Choroid plexus epithelial cell (primary cell): ENCODE measurements around the gene ECSCR.
"Not testable (repeated sequence)": the region's sequence is repeated elsewhere in the genome, so short reads cannot be mapped to it uniquely, and the experiment has no call there.

Experiments used
- DNase-seq: peaks from one replicate; pipeline ENCODE4 v3.0.0-alpha.2; 2010; ENCODE audit warnings: low read depth
- H3K4me3 ChIP-seq: 2 replicates; pipeline ENCODE4 v1.5.1; 2011; ENCODE audit warnings: low read depth, mild to moderate bottlenecking, control low read depth, low read length, moderate library complexity
- CTCF ChIP-seq: conservative IDR thresholded peaks from 2 replicates; pipeline ENCODE4 v1.5.1; 2011; ENCODE audit warnings: low read depth, mild to moderate bottlenecking, control low read depth, inconsistent platforms, low read length, moderate library complexity

The ECSCR gene

GRCh38 chr5:139462586-139463276 lies at the start of gene ECSCR:
Gene ECSCR (minus strand): TSS chr5:139462743. CDS start chr5:139462670, 73 bp downstream.
- no peak within 1 kb of the TSS for H3K4me3 ChIP-seq
- no peak for TF ChIP-seq CTCF
- peak; percentile 57 for DNase-seq

GRCh38 chr5:139504722-139505121 lies 42.2 kb upstream of the ECSCR start:
- DNase-seq, H3K4me3 ChIP-seq: not testable (repeated sequence)

GRCh38 chr5:139503879-139504278 lies 41.3 kb upstream of the ECSCR start:
- H3K4me3 ChIP-seq, DNase-seq: not testable (repeated sequence)

- DNase-seq, H3K4me3 ChIP-seq: not testable (repeated sequence)
Measured at GRCh38 chr5:139503036-139503817, 40.7 kb upstream of the ECSCR start.

GRCh38 chr5:139501381-139501780 lies 38.8 kb upstream of the ECSCR start:
- TF ChIP-seq CTCF = no peak
- DNase-seq = no peak
- no peak overlapping the region for H3K4me3 ChIP-seq

GRCh38 chr5:139495638-139496435 lies 33.3 kb upstream of the ECSCR start:
- DNase-seq = peak; percentile 37
- no peak overlapping the region for H3K4me3 ChIP-seq
- no peak for TF ChIP-seq CTCF

GRCh38 chr5:139494832-139495231 lies 32.3 kb upstream of the ECSCR start:
- no peak overlapping the region for H3K4me3 ChIP-seq
- no peak for TF ChIP-seq CTCF
- peak; percentile 62 for DNase-seq

GRCh38 chr5:139494256-139494655 lies 31.7 kb upstream of the ECSCR start:
- DNase-seq = peak; percentile 17
- H3K4me3 ChIP-seq = no peak overlapping the region
- no peak for TF ChIP-seq CTCF
